Neuronal stem cell (in vitro differentiated cells): ENCODE data around the gene MRPL23.

ENCODE experiments used
- DNase-seq: peaks from one replicate; pipeline ENCODE4 v3.0.0-alpha.2; 2013; ENCODE audit warnings: low spot score
- H2AFZ ChIP-seq: one replicate; pipeline ENCODE4 v1.6.1; 2013; ENCODE audit warnings: mild to moderate bottlenecking, low read length, inconsistent platforms
- H2AK5ac ChIP-seq: 2 replicates; pipeline ENCODE4 v1.6.1; 2013; ENCODE audit warnings: low read depth, mild to moderate bottlenecking, inconsistent platforms, low read length, moderate library complexity, mixed read lengths
- H2BK120ac ChIP-seq: 2 replicates; pipeline ENCODE4 v1.6.1; 2013; ENCODE audit warnings: low read depth, mild to moderate bottlenecking, inconsistent platforms, low read length, moderate library complexity, mixed read lengths
- H2BK12ac ChIP-seq: one replicate; pipeline ENCODE4 v1.6.1; 2013; ENCODE audit warnings: low read length, inconsistent platforms
- H2BK15ac ChIP-seq: 2 replicates; pipeline ENCODE4 v1.6.1; 2013; ENCODE audit warnings: mild to moderate bottlenecking, low read length, inconsistent platforms, mixed read lengths
- H2BK5ac ChIP-seq: one replicate; pipeline ENCODE4 v1.6.1; 2013; ENCODE audit warnings: inconsistent platforms, mild to moderate bottlenecking, low read length, moderate library complexity
- H3K14ac ChIP-seq: one replicate; pipeline ENCODE4 v1.6.1; 2013; ENCODE audit warnings: low read length, inconsistent platforms
- H3K18ac ChIP-seq: 2 replicates; pipeline ENCODE4 v1.6.1; 2013; ENCODE audit warnings: low read length, inconsistent platforms
- H3K23ac ChIP-seq: 2 replicates; pipeline ENCODE4 v1.6.1; 2013; ENCODE audit warnings: low read depth, mild to moderate bottlenecking, mixed read lengths, low read length, inconsistent platforms; ENCODE audit not compliant: poor library complexity
- H3K27ac ChIP-seq: replicated peaks from 3 replicates; pipeline ENCODE4 v1.5.1; 2013; ENCODE audit warnings: low read length, inconsistent platforms
- H3K27me3 ChIP-seq, 3 experiments: 2 replicates each; pipeline ENCODE4 v1.6.1; 2013; ENCODE audit warnings: low read length in 3 of 3, mild to moderate bottlenecking in 2 of 3, inconsistent platforms in 1 of 3, low read depth in 1 of 3, mixed read lengths in 1 of 3, moderate library complexity in 1 of 3; ENCODE audit not compliant: control insufficient read depth in 3 of 3, insufficient read depth in 3 of 3
- H3K36me3 ChIP-seq, 2 donors: replicated peaks in 1 of 2; 2 replicates each; pipeline ENCODE4 v1.6.1; 2013; ENCODE audit warnings: low read length in 2 of 2; ENCODE audit not compliant: control insufficient read depth in 2 of 2, insufficient read depth in 2 of 2
- H3K4ac ChIP-seq: 2 replicates; pipeline ENCODE4 v1.6.1; 2013; ENCODE audit warnings: inconsistent platforms, mild to moderate bottlenecking, low read length, moderate library complexity
- H3K4me1 ChIP-seq, 2 donors: 1 replicate in 1 of 2; 2 replicates in 1 of 2; pipeline ENCODE4 v1.6.1; 2013; ENCODE audit warnings: low read length in 2 of 2, low read depth in 1 of 2; ENCODE audit not compliant: control insufficient read depth in 2 of 2, insufficient read depth in 1 of 2
- H3K4me2 ChIP-seq: one replicate; pipeline ENCODE4 v1.6.1; 2013; ENCODE audit warnings: mild to moderate bottlenecking, low read length, inconsistent platforms; ENCODE audit not compliant: insufficient read depth, poor library complexity, severe bottlenecking
- H3K4me3 ChIP-seq, 2 donors: 2 replicates each; pipeline ENCODE4 v1.5.1; 2013; ENCODE audit warnings: low read length in 2 of 2, mild to moderate bottlenecking in 2 of 2, inconsistent platforms in 1 of 2, moderate library complexity in 1 of 2
- H3K79me1 ChIP-seq: one replicate; pipeline ENCODE4 v1.6.1; 2013; ENCODE audit warnings: low read depth, mild to moderate bottlenecking, inconsistent platforms, low read length, moderate library complexity
- H3K9ac ChIP-seq: one replicate; pipeline ENCODE4 v1.6.1; 2013; ENCODE audit warnings: mild to moderate bottlenecking, low read depth, low read length, inconsistent platforms; ENCODE audit not compliant: poor library complexity
- H3K9me3 ChIP-seq, 2 donors: replicated peaks in 1 of 2; 2 replicates each; pipeline versions ENCODE3 to v1.6.1; 2013; ENCODE audit warnings: low read length in 2 of 2, mild to moderate bottlenecking in 2 of 2, inconsistent platforms in 1 of 2, low read depth in 1 of 2, mixed read lengths in 1 of 2, moderate library complexity in 1 of 2; ENCODE audit not compliant: control insufficient read depth in 2 of 2, insufficient read depth in 1 of 2
- H4K8ac ChIP-seq: one replicate; pipeline ENCODE4 v1.6.1; 2013; ENCODE audit warnings: low read depth, mild to moderate bottlenecking, inconsistent platforms, low read length, moderate library complexity
- H4K91ac ChIP-seq: one replicate; pipeline ENCODE4 v1.6.1; 2013; ENCODE audit warnings: low read length, low read depth, mild to moderate bottlenecking, inconsistent platforms; ENCODE audit not compliant: poor library complexity
- WGBS, 2 donors: extraction: QIAGEN DNeasy Blood & Tissue Kit; methylation state at CpG; one replicate each; pipeline ENCODE4 v1.1.7; 2013; ENCODE audit warnings: missing lambda C conversion rate in 2 of 2, mixed read lengths in 1 of 2; ENCODE audit not compliant: insufficient read length in 2 of 2, insufficient replicate concordance in 1 of 2; ENCODE audit errors: extremely low coverage in 2 of 2; 5-methylcytosine and 5-hydroxymethylcytosine counted together

Gene MRPL23

GRCh38 chr11:1935156-1936071 lies 11.7 kb upstream of the MRPL23 start:
- H3K4me3 ChIP-seq, result no peak overlapping the region
- H2AK5ac ChIP-seq, result peak overlapping the region; percentile 63
- no CpG with 5 or more reads among the region's 33 CpGs for WGBS, 2 donors
- no peak overlapping the region for H2BK12ac ChIP-seq
- H4K91ac ChIP-seq, result no peak overlapping the region
- H3K23ac ChIP-seq, result peak overlapping the region; percentile 85
- no peak overlapping the region for H3K4me2 ChIP-seq
- no peak overlapping the region for H2AFZ ChIP-seq
- no peak overlapping the region for H4K8ac ChIP-seq
- no peak overlapping the region for H2BK120ac ChIP-seq
- no peaks in the 10 kb centered on the region for H3K79me1 ChIP-seq
- H3K9ac ChIP-seq, result no peak overlapping the region
- H2BK15ac ChIP-seq, result peak overlapping the region; percentile 67
- H2BK5ac ChIP-seq, result peak overlapping the region; percentile 53
- H3K4me1 ChIP-seq, result peaks cover 3 to 4% of the 10 kb centered on the region in 2 donors
- H3K9me3 ChIP-seq, result no peaks in the 10 kb centered on the region
- H3K36me3 ChIP-seq, result no peaks in the 10 kb centered on the region
- peaks cover 0 to 9% (median 0%) of the 10 kb centered on the region in 3 experiments for H3K27me3 ChIP-seq
- peak overlapping the region; percentile 21 for H3K14ac ChIP-seq
- peak overlapping the region; percentile 76 for H3K18ac ChIP-seq
- no peak for DNase-seq
- no peak overlapping the region for H3K4ac ChIP-seq
- H3K27ac ChIP-seq, result no peak overlapping the region

DNA sequence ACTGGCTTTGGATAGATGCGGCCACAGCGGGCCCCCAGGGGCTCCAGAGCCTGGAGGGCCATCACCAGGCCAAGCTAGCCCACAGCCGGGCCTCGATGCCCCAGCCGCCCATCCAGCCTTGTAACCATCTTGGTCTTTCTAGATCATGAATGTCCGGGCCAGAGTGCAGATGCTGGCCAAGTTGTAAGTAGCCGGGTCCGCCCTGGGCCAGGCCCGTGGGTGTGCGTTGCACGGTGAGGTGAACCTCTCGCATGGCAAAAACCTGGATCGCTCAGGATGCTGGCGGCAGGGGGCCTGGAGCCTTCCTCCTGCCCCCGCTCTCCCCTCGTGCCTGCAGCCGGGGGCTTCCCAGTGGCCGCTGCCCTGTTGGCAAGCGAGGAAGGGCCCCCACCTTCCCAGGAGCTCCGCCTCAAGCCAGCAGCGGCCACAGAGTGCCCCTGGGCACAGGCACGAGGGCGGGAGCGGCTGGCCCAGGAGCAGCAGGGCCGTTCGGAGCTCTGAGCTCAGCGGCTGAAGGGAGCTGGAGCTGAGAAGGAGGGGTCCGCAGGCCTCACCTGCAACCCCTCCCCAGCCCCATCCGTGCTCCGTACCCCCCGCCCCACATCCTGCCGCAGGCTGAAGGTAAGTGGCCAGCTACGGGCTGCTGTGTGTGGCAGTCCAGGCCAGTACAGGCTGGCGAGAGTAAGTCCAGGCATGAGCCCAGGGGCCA lies 10.9 kb upstream of the MRPL23 start:
- no CpG with 5 or more reads among the region's 34 CpGs for whole genome bisulfite sequencing, 2 donors
- peak overlapping the region; percentile 22 for H2AFZ ChIP-seq

GRCh38 chr11:1936781-1937615 lies 10.1 kb upstream of the MRPL23 start:
- Histone ChIP-seq H2AFZ (peak overlapping the region; percentile 22), H3K4me3 (no peak overlapping the region), H3K9me3 (no peaks in the 10 kb centered on the region), H3K14ac (peak overlapping the region; percentile 9), H3K4ac (peak overlapping the region; percentile 76), H3K9ac (peak overlapping the region; percentile 44), H3K4me2 (no peak overlapping the region), H4K91ac (no peak overlapping the region), H2AK5ac (peak overlapping the region; percentile 68), H2BK120ac (no peak overlapping the region), H3K18ac (peak overlapping the region; percentile 65), H3K4me1 (peaks cover under 1% of the 10 kb centered on the region in 2 donors), H2BK15ac (peak overlapping the region; percentile 67), H3K23ac (peak overlapping the region; percentile 65), H3K36me3 (no peaks in the 10 kb centered on the region), H3K27ac (no peak overlapping the region), H3K79me1 (no peaks in the 10 kb centered on the region), H4K8ac (no peak overlapping the region), H3K27me3 (peaks cover 0 to 9% (median 0%) of the 10 kb centered on the region in 3 experiments), H2BK12ac (no peak overlapping the region), H2BK5ac (no peak overlapping the region)
- no peak for DNase-seq
- no CpG with 5 or more reads among the region's 34 CpGs for WGBS, 2 donors

More for the DNA sequence above, 10.9 kb upstream of the MRPL23 start:
- Histone ChIP-seq H3K27ac (no peak overlapping the region), H4K91ac (no peak overlapping the region), H3K79me1 (no peaks in the 10 kb centered on the region), H2BK12ac (no peak overlapping the region), H3K4ac (peak overlapping the region; percentile 76), H3K27me3 (peaks cover 0 to 9% (median 0%) of the 10 kb centered on the region in 3 experiments), H3K36me3 (no peaks in the 10 kb centered on the region), H2BK120ac (no peak overlapping the region), H3K4me1 (peaks cover 3 to 4% of the 10 kb centered on the region in 2 donors), H3K9me3 (no peaks in the 10 kb centered on the region), H3K9ac (no peak overlapping the region), H4K8ac (no peak overlapping the region), H3K4me3 (no peak overlapping the region), H3K18ac (peak overlapping the region; percentile 65), H2AK5ac (peak overlapping the region; percentile 46), H3K14ac (no peak overlapping the region), H2BK15ac (peak overlapping the region; percentile 67), H2BK5ac (no peak overlapping the region), H3K4me2 (no peak overlapping the region), H3K23ac (peak overlapping the region; percentile 85)
- no peak for DNase-seq
